COR-L47 (cell line): ENCODE results near the gene VAMP5.
"Not testable (repeated sequence)": the region's sequence is repeated elsewhere in the genome, so short reads cannot be mapped to it uniquely, and the experiment has no call there.

Experiments
- DNase-seq: peaks from one replicate; lab custom pipeline; 2025; lab: John Stamatoyannopoulos, UW

VAMP5 gene

DNA sequence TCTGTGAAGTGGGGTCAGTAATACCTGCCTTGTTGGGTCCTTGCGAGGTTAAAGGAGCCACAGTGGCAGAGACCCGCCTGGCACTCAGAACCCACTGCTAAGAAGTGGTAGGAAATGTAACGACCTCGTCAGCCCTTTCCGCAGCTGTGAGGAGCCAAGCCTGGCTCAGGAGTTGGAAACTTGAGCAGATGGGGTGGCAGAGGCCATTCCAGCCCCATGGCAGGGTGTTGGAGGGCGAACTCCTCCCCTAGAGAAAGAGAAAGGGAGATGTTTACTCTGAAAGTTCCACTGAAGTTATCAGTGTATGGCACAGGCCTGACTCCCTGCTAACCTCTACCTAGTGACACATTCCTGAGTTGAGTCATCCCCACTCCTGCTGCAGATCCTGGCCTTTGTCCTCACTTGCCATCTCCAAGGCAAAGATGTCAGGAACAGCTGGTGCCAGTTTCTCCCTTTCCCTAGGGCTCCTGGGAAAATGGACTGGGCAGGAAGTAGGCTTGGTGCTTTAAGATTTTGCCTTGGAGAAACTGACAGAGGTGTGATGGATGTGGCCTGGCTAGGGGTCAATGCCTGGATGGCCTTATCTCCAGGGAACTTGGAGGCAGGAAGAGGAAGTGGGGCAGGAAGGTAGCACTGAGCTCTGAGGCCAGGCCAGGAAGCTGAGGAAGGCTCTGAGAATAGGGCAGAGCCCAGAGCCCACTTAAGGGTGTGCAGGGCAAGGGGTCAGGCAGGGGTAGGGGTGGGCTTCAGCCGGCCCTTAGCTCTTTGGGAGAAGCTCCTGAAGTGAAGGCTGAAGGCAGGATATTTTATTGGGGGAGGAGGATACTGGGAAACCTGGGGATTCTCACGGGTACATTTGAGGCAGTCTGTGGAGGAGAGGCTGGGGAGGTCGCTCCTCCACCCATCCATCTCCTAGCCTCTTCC lies 888 bp downstream of the VAMP5 start:
- no peak for DNase-seq

DNA sequence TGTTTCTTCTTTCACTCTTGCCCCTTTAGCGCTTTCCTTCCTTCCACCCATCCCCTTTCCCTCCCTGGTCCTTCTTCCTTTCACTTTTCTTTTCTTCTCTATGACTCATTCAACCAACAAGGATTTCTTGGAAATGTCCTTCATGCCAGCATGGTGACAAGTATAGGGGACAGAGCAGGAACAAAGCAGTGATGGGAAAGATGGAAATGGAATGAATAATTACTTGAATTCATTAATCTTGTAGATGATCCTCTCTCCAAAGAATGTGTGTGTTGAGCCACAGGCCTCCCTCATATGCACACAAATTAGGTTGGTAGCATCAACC lies 1.5 kb downstream of the VAMP5 start:
- DNase-seq, result no peak

GRCh38 chr2:85588236-85588635 lies 4.0 kb downstream of the VAMP5 start:
- DNase-seq, result no peak

DNA sequence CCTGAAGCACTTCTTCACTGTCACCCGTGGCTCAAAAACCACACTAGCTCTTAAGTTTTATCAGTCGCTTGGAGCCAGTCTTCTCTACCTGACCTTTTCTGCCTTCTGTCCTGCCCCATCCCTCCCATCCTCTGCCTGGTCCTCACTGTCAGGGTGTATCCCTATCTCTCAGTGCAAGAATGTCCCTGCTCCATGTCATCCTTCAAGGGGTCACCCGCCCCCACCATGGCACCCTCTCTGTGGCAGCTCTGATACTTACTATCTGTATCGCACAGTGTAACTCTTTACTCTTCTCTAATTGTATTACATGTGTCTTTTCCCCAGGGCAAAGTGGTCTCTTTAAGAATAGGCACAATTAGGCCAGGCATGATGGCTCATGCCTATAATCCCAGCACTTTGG lies 4.4 kb downstream of the VAMP5 start:
- DNase-seq, result no peak

GRCh38 chr2:85589181-85589580 lies 5.0 kb downstream of the VAMP5 start:
- no peak for DNase-seq

GRCh38 chr2:85589982-85590791 lies 6.0 kb downstream of the VAMP5 start:
- no peak for DNase-seq

DNA sequence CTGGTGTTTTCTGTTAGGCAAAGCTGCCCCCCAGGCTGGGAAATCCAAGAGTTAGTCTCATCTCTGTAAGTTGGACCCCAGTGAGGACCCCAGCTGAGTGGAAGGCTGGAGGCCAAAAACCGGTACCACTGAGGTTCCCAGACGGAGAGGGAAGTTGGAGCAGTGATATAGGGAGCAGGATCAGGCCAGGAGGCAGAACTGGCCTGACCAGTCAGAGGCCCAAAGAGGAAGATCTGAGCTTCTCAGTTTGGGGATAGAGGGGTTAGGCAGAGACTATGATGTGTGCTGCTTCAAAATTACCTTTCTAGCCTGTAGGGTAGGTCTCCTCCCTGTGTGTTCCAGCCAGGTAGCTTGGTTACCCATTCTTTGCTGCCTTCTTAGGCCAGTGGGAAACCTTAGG lies 6.7 kb downstream of the VAMP5 start:
- no peak for DNase-seq

GRCh38 chr2:85591563-85591962 lies 7.3 kb downstream of the VAMP5 start:
- no peak for DNase-seq

- not testable (repeated sequence) for DNase-seq
Measured at GRCh38 chr2:85592299-85592698, 8.1 kb downstream of the VAMP5 start.

GRCh38 chr2:85593023-85593422 lies 8.8 kb downstream of the VAMP5 start:
- no peak for DNase-seq

DNA sequence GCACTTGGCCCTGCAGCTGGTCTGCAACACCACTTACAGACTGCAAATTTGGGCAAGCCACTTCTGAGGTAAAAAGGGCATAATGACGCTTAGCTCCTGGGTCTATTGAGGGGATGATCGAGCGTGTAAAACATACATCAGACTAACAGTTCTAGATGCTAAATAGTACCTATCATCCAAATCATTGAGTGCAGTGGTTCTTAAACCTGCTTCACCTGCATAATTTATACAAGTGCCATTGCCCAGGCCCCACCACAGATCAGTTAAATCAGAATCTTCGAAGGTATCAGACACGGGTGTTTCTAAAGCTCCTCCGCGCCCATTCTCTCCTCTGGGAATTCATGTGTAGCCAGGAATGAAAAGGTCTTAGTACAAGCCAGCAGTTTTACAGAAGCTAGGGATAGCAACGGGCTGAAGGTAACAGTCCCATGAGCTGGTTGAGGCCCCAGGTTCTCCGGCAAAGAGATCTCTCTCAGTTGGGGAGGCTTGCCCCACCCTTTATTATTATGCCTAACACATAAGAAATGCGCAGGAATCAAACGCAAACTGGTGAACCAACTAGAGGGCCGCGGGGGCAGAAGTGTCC lies 10.6 kb downstream of the VAMP5 start:
- no peak for DNase-seq

DNA sequence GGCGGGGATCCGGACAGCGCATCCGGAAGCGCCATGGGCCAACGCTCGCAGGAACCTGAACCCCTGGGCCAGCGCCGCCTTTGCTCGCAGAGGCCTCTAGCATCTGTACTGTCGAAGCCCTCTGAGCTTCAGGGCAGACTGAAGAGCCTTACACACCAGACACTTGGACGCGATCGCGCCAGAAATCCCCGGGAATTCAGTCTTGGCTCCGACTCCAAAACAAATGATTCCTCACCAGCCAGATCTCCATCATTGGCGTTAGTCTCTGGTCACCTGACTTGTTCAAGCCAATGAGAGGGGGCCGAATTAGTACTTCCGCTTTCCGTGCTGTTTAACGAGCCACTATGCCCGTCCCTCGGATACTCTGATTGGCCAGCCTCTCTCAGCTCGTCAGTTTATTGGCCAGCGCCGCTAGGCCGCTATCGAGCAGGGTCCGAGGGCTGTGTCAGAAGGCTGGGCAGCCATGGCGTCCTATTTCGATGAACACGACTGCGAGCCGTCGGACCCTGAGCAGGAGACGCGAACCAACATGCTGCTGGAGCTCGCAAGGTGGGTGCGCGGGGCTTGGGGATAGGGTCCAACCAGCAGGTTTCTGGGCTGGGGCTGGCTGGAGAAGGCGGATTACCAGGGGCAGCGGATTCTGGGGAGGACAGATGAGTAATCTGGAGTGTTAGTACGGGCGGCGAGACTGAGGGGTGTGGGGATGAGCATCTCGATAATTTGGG lies 11.2 kb downstream of the VAMP5 start, which contains the start of gene RNF181:
RNF181 (plus strand) TSS at position 445 of the 725 bp plus-strand sequence; CDS start at position 464, 19 bp downstream.
- peak; percentile 93 for DNase-seq

DNA sequence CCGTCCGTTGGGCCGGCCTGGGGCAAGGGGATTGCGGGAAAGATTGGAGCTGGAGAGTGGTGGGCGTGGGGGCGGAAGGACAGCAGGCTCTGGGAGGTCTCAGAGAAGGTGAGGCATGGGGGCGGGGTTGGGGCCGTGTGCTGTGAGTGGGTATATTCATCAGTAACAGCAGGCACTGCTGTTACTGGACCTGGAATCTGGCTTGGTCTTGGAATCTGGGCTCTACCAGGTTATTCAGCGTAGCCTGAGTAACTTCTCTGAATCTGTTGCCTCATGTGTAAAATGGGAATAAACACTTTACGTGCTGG lies 11.7 kb downstream of the VAMP5 start:
- no peak for DNase-seq

GRCh38 chr2:85596486-85597143 lies 12.4 kb downstream of the VAMP5 start:
- no peak for DNase-seq

GRCh38 chr2:85597241-85597640 lies 13.0 kb downstream of the VAMP5 start:
- no peak for DNase-seq

- no peak for DNase-seq
Measured at GRCh38 chr2:85598594-85599340, 14.5 kb downstream of the VAMP5 start.

DNA sequence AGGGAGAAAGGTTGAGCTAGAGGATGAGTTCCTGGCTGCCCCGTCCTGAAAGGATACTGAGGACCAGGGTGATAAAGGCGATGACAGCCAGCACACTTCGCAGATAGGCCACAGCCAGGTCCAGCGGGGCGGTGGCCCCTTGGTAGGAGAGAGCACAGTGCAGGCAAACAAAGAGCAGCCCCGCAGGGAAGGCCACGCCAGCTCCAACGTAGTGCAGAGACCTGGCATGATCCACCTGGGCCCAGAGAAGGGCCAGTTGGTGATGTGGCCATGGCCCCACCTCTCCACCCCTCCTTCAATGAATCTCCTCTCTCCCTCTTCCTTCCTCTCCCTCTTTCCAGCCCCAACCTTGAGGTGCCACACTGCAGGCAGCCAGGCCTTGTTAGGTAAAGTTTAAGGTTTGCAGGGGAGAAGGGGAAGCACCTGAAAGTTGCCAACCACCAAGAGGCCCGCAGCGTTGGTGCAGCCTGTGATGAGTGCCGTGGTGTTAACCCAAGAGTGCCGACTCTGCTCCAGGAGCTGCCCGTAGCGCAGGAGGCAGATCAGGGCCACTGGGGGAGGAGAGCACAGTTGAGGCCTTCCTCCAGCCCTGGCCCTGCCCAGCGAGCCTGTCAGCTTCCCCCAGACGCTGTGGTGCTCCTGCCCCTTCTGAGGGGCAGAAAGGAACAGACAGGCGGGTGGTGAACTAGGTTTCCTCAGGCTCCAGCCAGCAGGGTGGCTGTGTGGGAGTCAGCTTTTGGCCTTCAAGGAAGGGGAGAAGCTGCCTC lies 15.4 kb downstream of the VAMP5 start:
- no peak for DNase-seq

GRCh38 chr2:85600235-85600575 lies 16.0 kb downstream of the VAMP5 start:
- DNase-seq, result no peak

- no peak for DNase-seq
Measured at GRCh38 chr2:85600951-85601770, 16.9 kb downstream of the VAMP5 start.
